SW480 (cell line): ENCODE results near the gene ARPC1B.
"Not testable (repeated sequence)": the region's sequence is repeated elsewhere in the genome, so short reads cannot be mapped to it uniquely, and the experiment has no call there.

Experiments used
- DNase-seq: peaks from one replicate; pipeline ENCODE4 v3.0.0-alpha.2; 2016; ENCODE audit warnings: low spot score

ARPC1B gene

GRCh38 chr7:99374111-99375064 is at the start of gene ARPC1B:
TSS of gene ARPC1B (plus strand) at chr7:99374730. CDS start at chr7:99385715, 10,985 bp downstream.
- DNase-seq = peak; percentile 86

- no peak for DNase-seq
These were observed 49.5 kb upstream of the ARPC1B start for GRCh38 chr7:99325001-99325493.

GRCh38 chr7:99325592-99326407 is 48.7 kb upstream of the ARPC1B start, which contains the start of gene ARPC1A:
TSS of gene ARPC1A (plus strand) at chr7:99325898. CDS start at chr7:99333354, 7,456 bp downstream.
- DNase-seq = peak; percentile 97

- no peak for DNase-seq
These were observed 48.1 kb upstream of the ARPC1B start for GRCh38 chr7:99326408-99326782.

GRCh38 chr7:99330314-99330961 is 44.1 kb upstream of the ARPC1B start:
- peak; percentile 64 for DNase-seq

- DNase-seq = no peak
These were observed 43.5 kb upstream of the ARPC1B start for GRCh38 chr7:99331002-99331401.

GRCh38 chr7:99339595-99339994 is 34.9 kb upstream of the ARPC1B start:
- no peak for DNase-seq

GRCh38 chr7:99340659-99341058 is 33.9 kb upstream of the ARPC1B start:
- no peak for DNase-seq

GRCh38 chr7:99344061-99344647 is 30.4 kb upstream of the ARPC1B start:
- DNase-seq = no peak

- not testable (repeated sequence) for DNase-seq
These were observed 23.9 kb upstream of the ARPC1B start for GRCh38 chr7:99350641-99351040.

GRCh38 chr7:99352247-99352646 is 22.3 kb upstream of the ARPC1B start:
- DNase-seq = no peak

GRCh38 chr7:99355098-99355497 is 19.4 kb upstream of the ARPC1B start:
- DNase-seq = no peak

- no peak for DNase-seq
These were observed 16.6 kb upstream of the ARPC1B start for GRCh38 chr7:99357701-99358490.

- not testable (repeated sequence) for DNase-seq
These were observed 16.0 kb upstream of the ARPC1B start for GRCh38 chr7:99358521-99358920.

GRCh38 chr7:99359465-99360154 is 14.9 kb upstream of the ARPC1B start:
- no peak for DNase-seq

- DNase-seq = no peak
These were observed 11.7 kb upstream of the ARPC1B start for GRCh38 chr7:99362801-99363200.

- DNase-seq = no peak
These were observed 11.2 kb upstream of the ARPC1B start for GRCh38 chr7:99363286-99363685.

GRCh38 chr7:99365318-99366141 is 9.0 kb upstream of the ARPC1B start:
- peak; percentile 58 for DNase-seq

GRCh38 chr7:99366646-99367045 is 7.9 kb upstream of the ARPC1B start:
- DNase-seq = no peak
